Neural crest cell (in vitro differentiated cells): ENCODE data around the gene JMJD7. TPM values are rescaled to one million over a fixed set of nuclear protein-coding genes. Genes with fewer than 3 reads are reported as not detected.

Experiments used
- DNase-seq: peaks from one replicate; pipeline ENCODE4 v3.0.0; 2021; ENCODE audit warnings: low read depth, mixed read lengths, low spot score
- H3K27ac Mint-ChIP-seq: one replicate; pipeline ENCODE4 v1.8.0; 2021; ENCODE audit warnings: mild to moderate bottlenecking, mixed read lengths; ENCODE audit not compliant: unreplicated experiment
- H3K27me3 Mint-ChIP-seq: 2 replicates; pipeline ENCODE4 v1.8.0; 2021; ENCODE audit warnings: low read depth, mild to moderate bottlenecking, mixed read lengths
- H3K36me3 Mint-ChIP-seq: 2 replicates; pipeline ENCODE4 v1.8.0; 2021; ENCODE audit warnings: low read depth, mild to moderate bottlenecking, mixed read lengths
- H3K4me1 Mint-ChIP-seq: 2 replicates; pipeline ENCODE4 v1.8.0; 2021; ENCODE audit warnings: mixed read lengths
- H3K4me3 Mint-ChIP-seq: one replicate; pipeline ENCODE4 v1.8.0; 2021; ENCODE audit warnings: mild to moderate bottlenecking, mixed read lengths
- H3K9me3 Mint-ChIP-seq: 2 replicates; pipeline ENCODE4 v1.8.0; 2021; ENCODE audit warnings: mixed read lengths
- CTCF ChIP-seq: fragments of 200-600 bp; sonication (generic); conservative IDR thresholded peaks from 2 replicates; pipeline ENCODE4 v1.5.0; 2021; ENCODE audit warnings: antibody characterized with exemption, mild to moderate bottlenecking
- total RNA-seq: library from RNA; stranded (reverse); gene quantifications from 2 replicates; pipeline ENCODE4 v1.2.1, GENCODE V29; 2021

Gene JMJD7
- total RNA-seq, 1 donor from 2014 or later: 16.6 TPM

DNA sequence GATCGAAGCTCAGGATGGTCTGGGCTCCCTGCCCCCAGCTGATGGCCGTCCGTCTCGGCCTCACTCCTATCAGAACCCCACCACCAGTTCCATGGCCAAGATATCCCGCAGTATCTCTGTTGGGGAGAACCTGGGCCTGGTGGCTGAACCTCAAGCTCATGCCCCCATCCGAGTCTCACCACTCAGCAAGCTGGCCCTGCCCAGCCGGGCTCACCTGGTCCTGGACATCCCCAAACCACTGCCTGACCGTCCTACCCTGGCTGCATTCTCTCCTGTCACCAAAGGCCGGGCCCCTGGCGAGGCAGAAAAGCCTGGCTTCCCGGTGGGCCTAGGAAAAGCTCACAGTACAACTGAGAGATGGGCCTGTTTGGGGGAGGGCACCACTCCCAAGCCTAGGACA, 4.4 kb upstream of the JMJD7 start:
- Mint-ChIP-seq H3K27ac (no peak overlapping the region), H3K4me1 (peaks cover 6% of the 10 kb centered on the region), H3K9me3 (no peaks in the 10 kb centered on the region), H3K27me3 (peaks cover 7% of the 10 kb centered on the region), H3K36me3 (no peaks in the 10 kb centered on the region), H3K4me3 (no peak overlapping the region)
- TF ChIP-seq CTCF: no peak
- DNase-seq: no peak

- no peak for TF ChIP-seq CTCF
- Mint-ChIP-seq H3K27me3 (peaks cover 10% of the 10 kb centered on the region), H3K9me3 (no peaks in the 10 kb centered on the region), H3K4me3 (peak overlapping the region; percentile 38), H3K27ac (peak overlapping the region; percentile 81), H3K4me1 (peaks cover 12% of the 10 kb centered on the region), H3K36me3 (no peaks in the 10 kb centered on the region)
- DNase-seq: no peak
Observed at GRCh38 chr15:41824062-41824745, 3.7 kb upstream of the JMJD7 start.

DNA sequence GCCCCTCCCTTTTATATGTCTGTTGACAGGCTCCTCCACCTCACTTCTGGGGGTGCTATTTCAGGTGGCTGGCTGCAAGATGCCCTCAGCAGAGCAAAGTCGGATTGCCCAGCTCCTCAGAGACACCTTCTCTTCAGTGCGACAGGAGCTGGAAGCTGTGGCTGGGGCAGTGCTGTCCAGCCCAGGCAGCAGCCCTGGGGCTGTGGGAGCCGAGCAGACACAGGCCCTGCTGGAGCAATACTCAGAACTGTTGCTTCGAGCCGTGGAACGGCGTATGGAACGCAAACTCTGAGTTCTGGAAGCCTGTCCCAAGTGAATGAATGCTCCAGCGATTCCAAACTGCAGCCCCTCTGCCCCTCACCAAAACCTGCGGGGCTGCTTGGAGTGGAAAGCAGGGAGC, 2.7 kb upstream of the JMJD7 start:
- Mint-ChIP-seq H3K4me3 (no peak overlapping the region), H3K36me3 (no peaks in the 10 kb centered on the region), H3K27ac (no peak overlapping the region), H3K4me1 (peaks cover 12% of the 10 kb centered on the region), H3K9me3 (no peaks in the 10 kb centered on the region), H3K27me3 (peaks cover 10% of the 10 kb centered on the region)
- no peak for TF ChIP-seq CTCF
- no peak for DNase-seq

DNA sequence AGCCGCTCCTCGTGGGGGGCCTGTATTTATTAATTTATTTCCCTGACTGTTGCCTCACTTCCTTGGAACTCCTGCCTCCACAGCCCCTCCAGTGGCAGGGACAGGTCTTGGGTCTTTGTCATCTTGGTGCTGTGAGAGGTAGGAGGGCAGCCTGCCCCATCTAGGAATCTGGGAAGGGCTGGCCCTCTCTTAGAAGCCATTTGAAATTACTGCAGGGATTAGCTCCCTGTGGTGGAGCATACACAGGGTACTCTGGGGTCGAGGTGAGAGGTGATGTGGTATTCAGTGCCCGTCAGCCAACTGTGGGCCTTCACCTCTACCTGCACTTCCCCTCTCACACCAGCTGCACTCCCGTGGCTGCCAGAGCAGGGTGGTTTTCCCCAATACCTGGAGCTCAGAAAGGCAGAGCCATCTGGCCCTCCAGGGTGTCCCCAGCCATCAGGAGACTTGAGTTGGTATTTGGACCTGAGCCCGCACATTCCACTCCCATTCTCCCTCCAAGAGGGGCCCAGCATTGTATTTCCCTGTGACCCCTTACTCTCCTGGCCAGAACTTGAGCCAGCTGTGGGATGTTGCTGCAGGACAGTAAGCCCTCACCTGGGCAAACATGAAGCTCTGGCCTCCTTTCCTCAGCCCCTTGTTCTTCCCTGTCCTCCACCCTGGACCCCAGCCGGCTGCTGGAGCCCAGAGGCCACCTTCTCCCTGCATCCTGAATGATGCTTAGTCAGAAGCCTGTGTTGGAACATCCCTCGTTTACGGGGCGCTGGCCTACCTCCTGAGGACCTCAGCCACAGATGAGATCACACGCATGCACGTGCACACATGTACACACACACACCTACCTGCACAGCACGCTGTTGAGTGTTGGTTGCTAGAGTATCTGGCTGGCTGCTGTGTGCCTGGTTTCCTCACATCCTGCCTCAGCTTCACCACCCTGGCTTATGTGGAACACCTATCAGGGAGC, 2.0 kb upstream of the JMJD7 start:
- peak overlapping the region; percentile 83 for H3K4me3 Mint-ChIP-seq
- no peak for TF ChIP-seq CTCF
- peaks cover 10% of the 10 kb centered on the region for H3K27me3 Mint-ChIP-seq
- no peak for DNase-seq
- H3K36me3 Mint-ChIP-seq: no peaks in the 10 kb centered on the region
- H3K27ac Mint-ChIP-seq: peak overlapping the region; percentile 51
- H3K4me1 Mint-ChIP-seq: peaks cover 12% of the 10 kb centered on the region
- H3K9me3 Mint-ChIP-seq: no peaks in the 10 kb centered on the region

- H3K4me1 Mint-ChIP-seq: peaks cover 12% of the 10 kb centered on the region
- peak overlapping the region; percentile 94 for H3K4me3 Mint-ChIP-seq
- DNase-seq: no peak
- no peak overlapping the region for H3K27ac Mint-ChIP-seq
- no peaks in the 10 kb centered on the region for H3K9me3 Mint-ChIP-seq
- H3K27me3 Mint-ChIP-seq: peaks cover 10% of the 10 kb centered on the region
- H3K36me3 Mint-ChIP-seq: no peaks in the 10 kb centered on the region
- TF ChIP-seq CTCF: no peak
Observed at GRCh38 chr15:41827290-41827879, 507 bp upstream of the JMJD7 start.
